ENCODE data around the gene BCL6.
"Not testable (repeated sequence)": the region's sequence is repeated elsewhere in the genome, so short reads cannot be mapped to it uniquely, and the experiment has no call there.

The BCL6 gene

DNA sequence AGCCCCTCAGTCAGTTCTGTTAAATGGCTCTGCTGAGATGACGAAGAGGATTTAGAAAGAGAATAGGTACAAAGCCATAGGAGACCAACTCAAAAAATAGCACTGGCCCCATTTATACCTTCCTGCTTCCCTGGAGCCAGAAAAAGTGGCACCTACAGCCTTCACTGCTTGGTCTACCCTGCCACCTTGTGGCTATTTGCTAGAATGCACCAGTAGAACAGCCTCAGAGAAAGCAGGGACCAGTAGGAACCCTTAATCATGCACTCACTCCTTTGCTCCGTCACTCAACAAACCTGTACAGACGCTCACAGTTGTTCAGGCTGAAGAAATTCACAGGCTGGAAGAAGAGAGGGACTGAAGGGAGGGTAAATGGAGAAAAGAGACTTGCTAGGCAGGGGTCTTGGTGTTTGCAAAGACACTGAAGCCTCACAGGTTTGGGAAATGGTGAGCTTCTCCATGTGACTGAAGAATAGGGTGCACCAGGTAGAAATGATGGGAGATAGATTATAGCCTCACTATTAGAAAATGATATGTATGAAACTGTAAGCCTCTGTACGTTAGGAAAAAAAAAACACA lies 30.8 kb downstream of the BCL6 start:
- no peak for DNase-seq (ENCODE audit: low read depth, low spot score)

DNA sequence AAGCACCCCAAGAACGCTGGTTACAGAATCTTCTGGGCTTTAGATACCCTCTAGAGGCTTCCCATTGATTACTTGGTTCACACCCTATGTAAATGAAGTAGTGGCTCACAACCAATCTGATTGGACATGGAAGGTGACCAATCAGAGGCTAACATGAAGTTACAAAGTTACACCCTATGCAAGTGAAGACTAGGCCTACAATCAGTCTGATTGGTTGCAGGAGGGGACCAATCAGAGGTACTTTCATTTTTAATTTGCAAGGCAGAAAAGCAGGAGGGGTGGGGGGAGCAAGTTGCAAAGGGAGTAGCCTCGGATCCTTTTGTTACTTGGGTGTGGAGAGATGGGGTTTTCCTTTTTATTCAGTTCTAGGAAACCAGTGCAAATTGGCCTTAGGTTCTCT lies 31.8 kb downstream of the BCL6 start:
- DNase-seq (ENCODE audit: low read depth, low spot score) = no peak

DNA sequence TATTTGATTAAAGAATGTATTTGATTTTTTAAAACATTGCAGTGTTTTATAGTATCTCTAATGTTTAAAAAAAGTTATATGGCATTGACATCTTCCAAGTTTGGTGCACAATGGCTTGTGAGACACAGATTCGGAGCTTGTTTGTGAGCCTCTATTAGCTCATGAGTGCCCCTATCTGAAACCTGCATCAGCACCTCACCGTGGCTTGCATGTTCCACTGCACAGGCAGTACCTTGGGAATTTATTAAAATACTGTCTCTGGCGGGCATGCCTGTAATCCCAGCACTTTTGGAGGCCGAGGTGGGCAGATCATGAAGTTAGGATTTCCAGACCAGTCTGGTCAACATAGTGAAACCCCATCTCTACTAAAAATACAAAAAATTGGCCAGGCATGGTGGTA lies 36.1 kb downstream of the BCL6 start:
- DNase-seq (ENCODE audit: low read depth, low spot score) = no peak

DNA sequence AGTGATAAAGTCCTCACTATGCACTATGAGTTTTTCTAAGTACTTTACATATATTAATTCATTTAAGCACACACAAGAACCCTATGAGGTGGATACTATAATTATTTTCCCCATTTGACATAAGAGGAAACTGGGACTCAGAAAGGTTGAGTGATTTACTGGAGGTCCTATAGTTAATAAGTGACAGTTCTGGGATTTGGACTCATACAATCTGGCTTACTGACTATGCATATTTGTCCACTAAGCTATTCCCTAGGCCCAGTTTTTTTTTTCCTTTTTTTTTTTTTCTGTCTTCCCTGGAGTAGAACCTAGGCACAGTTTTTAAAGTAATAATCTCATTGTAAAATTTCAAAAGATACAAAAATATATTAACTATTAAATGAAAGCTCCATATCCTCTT lies 36.6 kb downstream of the BCL6 start:
- DNase-seq (ENCODE audit: low read depth, low spot score) = no peak

DNA sequence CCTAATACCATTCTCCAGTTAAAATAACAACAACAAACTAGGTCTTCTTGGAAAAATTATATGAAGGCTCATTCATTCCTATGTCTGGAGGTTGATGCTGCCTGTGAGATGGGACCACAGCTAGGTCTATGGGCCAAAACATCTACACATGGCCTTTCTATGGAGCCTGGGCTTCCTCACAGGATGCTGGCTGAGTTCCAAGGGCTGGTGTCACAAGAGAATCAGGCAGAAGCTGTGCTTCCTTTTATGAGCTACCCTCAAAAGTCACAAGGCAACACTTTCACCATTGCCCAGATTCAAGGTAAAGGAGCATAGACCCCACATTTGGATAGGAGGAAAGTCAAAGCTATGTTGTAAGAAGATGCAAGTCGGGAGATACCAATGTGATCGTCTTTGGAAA lies 38.3 kb downstream of the BCL6 start:
- DNase-seq (ENCODE audit: low read depth, low spot score) = no peak

DNA sequence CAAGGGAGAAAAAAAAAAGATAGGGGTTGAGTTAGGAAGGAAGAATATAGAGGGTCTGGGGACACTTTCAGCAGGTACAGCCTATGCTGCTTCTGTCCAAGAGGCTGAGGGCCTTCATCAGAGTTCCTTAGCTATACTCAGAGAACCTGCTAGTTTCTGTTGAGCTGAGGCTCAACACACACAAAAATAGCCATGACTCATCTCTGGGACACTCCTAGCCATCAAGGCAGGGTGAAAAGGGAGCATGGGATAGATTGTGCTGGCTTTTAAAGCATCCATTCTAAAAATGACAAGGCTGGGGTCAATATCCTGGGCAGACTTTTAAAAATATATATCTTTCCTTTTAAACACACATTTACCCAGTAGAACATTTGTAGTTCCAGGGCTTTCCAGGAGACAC lies 40.1 kb downstream of the BCL6 start:
- no peak for DNase-seq (ENCODE audit: low read depth, low spot score)

DNA sequence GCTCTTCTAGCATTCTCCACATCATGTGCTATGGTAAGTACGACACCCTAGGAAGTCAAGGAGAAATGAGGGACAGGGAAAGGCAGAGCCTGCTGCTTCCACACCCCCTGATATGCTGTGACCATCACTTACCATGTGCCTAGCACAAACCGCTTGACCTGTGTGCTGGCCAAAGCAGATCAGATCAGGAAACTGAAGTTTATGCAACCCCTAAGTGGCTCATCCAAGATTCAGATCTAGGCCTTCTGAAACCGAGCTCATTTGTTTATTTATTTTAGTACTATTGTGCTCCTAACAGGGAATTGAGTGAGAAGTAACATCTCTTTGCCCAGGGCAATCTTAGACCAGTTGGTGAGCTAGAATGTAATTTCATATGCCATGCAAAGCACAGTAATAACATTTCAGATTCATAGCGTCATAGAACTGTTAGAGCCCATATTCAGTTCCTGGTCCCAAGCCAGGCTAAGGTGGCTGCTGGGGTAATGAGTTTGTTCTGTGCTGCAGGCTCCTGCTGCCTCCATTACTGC lies 42.7 kb downstream of the BCL6 start, which contains the start of gene RTP2:
RTP2 (minus strand) TSS at position 51 of the 527 bp plus-strand sequence. CDS start 429 bp downstream, outside the sequence.
- DNase-seq (ENCODE audit: low read depth, low spot score) = no peak

DNA sequence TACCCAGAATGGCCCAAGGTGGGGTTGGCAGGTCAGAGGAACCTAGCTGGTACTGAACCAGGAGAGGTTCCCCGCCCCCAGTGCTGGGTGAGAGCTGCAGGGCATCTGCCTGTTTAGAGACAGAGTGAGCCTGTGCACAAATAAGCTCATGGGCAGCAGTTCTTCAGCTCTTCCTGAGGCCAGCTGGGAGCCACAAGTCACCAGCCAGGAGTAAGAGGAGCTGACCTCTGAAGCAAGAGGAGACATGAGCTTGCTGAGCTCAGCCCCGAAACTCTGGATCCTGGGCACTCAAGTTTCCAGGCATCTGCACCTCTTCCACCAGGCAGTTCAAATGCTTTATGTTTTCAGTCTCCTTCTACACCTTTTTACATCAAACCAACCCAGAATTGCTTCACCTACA lies 45.0 kb downstream of the BCL6 start:
- no peak for DNase-seq (ENCODE audit: low read depth, low spot score)

DNA sequence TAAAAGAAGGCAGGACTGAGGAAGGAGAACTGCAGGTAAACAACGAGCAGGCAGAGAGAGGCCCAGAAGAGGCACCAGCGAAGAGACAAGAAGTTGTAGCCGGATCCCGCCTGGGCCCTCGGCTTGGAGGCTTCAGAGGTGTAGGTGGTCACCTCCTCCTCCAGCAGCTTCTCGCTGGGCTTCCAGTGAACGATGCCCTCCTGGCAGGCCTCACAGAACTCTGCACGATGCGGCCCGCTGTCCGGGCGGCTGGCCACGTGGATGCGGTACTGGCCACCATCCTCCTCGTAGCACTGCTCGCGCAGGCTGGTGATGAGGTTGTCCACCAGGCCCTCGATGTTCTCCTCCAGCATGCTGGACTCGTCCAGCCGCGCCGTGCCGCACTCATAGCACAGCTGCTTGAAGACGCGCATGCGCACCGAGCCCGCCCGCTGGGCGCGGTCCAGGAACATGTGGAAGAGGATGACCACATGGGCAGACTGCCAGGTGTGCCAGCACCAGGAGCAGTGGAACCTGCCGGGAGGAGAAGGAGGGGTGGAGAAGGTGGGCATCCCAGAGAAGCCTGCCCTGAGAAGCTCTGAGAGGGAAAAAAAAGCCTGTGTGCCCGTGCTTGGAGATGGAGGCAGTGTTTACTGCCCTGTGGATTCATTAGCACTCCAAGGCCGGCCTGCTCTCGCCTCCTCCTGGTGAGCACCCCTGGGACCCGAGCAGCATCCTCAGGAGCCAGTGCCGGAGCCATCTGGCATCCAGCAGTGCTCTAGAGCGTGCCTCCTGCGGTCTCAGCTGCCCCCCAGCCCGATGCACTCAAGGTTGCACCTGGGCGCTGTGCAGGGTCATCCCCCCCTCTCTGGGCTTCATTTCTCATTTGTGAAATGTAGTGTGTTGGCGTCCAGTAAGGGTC lies 46.5 kb downstream of the BCL6 start:
- no peak for DNase-seq (ENCODE audit: low read depth, low spot score)

DNA sequence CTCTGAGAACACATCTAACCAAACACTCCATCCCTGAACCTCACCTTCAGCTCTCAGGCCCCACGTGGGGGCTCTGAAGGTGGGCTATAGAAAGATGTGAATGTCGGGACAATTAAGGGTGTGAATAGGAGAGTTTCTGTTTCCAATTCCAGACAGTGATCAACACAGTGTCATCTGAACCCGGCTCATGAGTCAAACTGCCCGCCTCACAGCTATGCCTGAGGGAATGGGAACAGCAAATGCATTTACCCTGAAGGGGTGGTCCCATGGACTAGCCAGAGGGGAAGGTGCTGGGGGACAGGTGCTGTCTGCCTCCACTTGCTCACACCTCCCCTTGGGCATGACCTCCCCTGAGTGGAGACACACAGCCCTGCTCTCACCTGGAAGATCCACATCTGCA lies 49.2 kb downstream of the BCL6 start:
- DNase-seq (ENCODE audit: low read depth, low spot score) = no peak

DNA sequence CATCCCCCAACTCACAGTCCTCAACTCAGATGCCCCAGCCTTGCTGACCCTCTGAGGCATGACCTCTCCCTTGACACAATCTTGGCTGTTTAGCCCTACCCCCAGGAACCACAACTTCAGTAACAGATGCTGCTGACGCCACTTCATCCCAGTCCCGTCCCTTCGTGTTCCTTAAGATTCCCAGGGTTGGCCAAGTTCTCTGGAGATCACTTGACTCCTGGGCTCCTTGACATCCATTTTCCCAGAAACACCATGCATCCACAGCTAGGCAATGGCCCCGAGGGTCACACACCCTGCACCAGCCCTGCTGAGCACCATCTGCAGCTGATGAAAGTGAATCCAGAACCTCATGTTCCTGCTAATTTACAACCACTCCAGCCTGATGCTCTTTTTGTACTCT lies 49.8 kb downstream of the BCL6 start:
- DNase-seq (ENCODE audit: low read depth, low spot score) = no peak

DNA sequence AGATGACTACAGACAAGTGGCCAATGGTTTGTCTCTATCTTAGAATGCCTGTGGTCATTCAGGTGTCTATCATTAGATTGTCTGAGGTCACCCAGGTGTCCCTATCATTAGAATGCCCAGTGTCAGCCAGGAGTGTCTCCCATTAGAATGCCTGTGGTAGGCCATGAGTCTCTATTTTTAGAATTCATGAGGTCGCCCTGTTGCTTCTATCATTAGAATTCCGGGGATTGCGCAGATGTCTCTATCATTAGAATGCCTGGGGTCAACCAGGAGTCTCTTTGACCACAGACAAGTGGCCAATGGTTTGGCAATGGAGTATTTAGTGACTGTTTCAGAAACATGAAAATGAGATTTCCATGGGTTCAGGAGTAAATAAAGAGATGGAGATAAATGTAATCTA lies 50.5 kb downstream of the BCL6 start:
- DNase-seq (ENCODE audit: low read depth, low spot score) = no peak

DNA sequence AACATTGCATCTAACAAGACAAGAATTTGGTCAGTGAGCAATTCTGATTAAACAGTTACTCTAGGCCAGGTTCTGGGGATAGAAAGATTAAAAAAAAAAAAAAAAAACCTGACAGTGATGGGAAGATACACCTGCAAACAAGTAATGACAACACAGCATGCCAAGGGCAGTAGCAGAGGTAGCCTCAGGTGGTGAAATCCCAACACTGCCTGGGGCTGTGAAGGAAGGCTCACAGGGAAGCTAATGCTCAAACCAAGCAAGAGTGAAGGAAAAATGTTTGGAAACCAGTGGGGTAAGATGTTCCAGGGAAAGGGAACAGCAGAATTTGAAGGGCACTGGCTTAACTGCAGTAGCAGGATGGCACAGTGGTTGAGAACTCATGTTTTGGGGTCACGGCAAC lies 51.8 kb downstream of the BCL6 start:
- no peak for DNase-seq (ENCODE audit: low read depth, low spot score)

DNA sequence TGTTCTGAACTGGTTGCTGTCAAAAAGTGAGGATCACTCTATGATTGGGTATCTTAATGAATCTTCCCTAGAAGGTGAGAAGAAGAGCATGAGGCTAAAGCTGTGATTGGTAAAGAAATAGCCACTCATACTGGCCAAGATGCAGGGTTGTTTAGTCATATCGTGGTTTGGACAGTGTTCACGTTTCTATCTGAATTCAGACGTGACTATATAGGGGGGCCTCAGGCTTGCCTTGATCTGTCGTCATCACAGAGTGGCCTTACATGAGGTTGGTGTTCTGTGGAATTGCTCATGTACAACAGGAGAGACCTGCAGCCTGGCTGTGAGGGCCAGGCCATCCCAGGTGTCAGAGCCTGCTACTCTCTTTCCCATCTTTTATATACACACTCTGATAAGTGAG lies 55.3 kb downstream of the BCL6 start:
- no peak for DNase-seq (ENCODE audit: low read depth, low spot score)

DNA sequence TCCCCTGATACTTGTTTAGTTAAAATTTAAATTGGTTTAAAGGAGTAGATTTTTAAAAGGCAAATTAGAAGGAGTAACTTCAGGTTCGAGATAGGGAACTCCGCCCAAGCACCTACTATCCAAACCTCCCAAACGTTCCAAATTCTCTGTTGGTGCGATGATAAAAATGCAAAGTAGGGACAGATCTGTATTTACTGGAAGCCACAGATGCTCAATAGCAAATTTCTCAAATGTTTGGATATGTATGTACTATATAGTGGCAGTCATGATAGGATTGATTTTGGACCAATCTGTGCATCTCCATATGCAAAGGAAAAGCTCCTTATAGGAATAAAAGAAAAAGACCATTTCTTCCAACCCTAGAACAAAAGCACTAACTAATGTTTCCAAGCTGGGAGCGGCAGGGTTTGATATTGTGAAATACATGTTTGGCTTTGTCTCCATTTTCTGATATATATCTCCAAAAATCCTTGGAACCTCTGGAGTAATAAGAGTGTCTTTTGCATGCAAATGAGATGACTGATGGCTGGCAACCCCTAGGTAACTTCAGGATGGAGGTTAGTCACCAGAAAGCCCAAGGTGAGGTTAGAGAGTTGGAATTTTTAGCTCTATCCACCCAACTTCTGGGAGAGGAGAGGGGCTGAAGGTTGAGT lies 58.5 kb downstream of the BCL6 start:
- DNase-seq (ENCODE audit: low read depth, low spot score) = no peak

DNA sequence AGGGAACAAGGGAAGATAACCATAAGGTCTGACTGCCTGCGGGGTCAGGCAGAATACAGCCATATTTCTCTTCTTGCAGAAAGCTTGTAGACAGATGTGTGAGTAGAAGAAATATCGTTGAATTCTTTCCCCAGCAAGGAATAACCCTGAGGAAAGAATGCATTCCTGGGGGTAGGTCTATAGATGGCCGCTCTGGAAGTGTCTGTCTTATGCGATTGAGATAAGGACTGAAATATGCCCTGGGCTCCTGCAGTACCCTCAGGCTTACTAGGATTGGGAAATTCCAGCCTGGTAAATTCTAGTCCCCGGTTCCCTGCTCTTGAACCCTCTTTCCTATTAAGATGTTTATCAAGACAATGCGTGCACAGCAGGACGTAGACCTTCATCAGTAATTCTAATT lies 59.3 kb downstream of the BCL6 start:
- DNase-seq (ENCODE audit: low read depth, low spot score) = no peak

DNA sequence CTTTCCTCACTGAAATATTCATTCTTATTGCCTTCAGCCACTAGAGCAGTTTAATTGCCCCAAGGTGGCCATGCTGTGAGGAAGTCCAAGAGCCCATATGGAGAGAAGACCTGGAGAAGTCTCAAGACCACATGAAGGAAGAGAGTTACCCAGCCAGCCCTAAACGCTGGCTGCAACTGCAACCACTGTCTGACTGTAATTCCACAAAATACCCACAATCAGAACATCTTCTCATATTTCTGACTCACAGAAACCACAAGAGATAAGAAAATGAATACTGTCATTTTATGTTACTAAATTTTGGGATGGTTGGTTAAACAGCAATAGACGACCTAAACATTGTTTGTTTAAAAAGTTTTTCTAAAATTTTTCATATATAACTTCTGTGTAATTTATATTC lies 60.4 kb downstream of the BCL6 start:
- no peak for DNase-seq (ENCODE audit: low read depth, low spot score)

DNA sequence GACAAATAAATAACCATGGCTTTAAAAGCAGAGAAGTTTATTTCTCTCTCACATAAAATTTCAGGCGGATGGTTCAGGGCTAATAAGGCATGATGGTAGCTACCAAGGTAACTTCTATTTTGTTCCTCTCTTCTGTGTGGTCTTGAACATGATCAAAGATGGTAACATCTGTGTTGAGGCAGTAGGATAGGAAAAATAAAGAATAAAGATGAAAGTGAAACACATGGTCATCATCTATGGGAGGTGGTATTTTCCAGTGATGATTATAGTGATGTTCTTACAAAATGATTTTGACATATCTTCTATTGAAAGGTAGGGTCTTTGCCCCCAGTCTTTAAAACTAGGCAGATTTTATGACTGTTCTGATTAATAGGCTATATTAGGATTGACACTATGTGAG lies 60.8 kb downstream of the BCL6 start:
- DNase-seq (ENCODE audit: low read depth, low spot score) = no peak

DNA sequence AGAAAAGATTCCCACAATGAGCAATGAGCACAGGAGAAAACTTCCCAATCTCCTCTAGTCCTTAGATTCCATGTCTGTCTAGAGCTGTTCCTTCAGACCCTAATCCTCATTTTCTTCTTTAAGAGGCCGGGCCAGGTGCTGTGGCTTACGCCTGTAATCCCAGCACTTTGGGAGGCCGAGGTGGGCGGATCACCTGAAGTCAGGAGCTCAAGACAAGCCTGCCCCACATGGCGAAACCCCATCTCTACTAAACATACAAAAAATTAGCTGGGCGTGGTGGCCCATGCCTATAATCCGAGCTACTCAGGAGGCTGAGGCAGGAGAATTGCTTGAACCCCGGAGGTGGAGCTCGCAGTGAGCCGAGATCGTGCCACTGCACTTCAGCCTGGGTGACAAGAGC lies 63.5 kb downstream of the BCL6 start:
- not testable (repeated sequence) for DNase-seq (ENCODE audit: low read depth, low spot score)

DNA sequence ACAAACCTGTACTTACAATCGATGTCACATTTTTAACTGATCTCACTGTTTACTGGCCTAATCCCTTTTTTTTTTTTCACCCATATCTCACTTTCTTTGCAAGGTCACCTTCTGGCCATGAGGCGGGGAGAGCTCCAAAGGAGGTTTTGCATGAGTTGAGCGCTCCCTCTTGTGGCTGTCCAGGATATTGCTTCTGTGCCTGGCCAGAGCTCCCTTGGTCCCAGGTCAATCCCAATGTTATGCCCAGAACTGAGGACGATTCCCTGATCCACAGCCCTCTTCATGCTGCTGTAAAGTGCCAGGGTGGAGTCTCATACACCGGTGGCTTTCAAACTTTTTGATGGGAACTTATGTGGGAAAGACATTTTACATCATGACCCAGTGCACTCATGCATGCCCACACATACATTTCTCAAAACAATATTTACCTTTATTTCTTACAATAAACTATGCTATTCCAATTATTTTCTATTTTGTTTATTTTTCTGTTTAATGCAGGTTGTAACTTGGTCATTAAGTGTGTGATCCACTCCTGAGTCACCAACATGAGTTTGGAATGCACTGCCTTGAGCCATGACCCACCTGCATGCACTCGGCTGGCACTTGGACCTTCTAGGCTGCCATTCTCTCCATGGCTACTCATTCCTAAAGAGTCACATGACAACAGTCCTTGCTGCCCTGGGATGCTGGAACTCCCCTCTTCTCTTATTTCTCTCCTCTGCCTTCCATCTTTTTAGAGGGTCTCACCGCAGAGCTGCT lies 65.5 kb downstream of the BCL6 start:
- no peak for DNase-seq (ENCODE audit: low read depth, low spot score)

DNA sequence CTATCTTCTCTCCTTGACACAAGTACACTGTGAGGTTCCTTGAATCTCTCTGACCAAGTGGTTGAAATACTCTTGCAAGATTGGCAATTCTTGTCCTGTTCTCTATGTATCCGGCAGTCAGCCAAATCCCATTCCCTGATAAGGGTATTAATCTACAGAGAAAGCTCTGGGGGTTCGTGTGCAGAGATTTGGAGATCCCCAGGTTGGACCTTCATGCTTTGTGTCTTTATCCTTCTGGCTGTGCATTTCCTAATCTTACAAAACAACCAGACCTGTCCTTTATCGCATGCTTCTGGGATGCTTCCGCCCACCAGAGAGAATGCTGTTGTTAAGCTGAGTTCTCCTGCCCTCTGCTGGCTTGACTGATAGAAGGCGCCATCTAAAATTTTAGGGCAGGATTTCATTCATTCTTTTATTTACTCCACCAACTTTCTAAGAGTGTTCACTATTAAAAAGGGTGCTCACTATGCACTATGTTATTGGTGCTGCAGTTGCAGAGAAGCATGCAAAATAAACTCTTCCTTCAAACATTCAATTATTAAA lies 66.5 kb downstream of the BCL6 start:
- DNase-seq (ENCODE audit: low read depth, low spot score) = no peak

DNA sequence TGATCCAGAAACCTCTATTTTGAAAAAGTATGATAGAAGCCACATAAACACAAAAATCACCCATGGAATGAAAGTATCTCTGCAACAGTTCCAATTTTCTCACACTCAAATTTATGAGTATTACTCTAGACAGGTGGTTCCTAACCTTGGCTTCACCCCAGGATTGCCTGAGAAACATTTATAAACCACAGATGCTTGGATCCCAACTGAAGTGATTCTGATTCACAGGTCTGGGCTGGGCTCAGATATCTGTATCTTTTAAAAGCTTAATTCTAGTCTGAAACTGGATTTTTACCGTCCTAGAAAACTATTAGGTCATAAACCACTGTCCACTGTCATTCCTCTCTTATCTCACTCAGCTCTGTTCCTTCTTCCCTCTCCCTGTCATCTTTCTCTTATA lies 67.7 kb downstream of the BCL6 start:
- no peak for DNase-seq (ENCODE audit: low read depth, low spot score)
